GM12878 (cell line): ENCODE data around the gene MASTL. TPM values are rescaled to one million over a fixed set of nuclear protein-coding genes. Genes with fewer than 3 reads are reported as not detected.

Experiments
- ATAC-seq: fragments of 200-7000 bp; cut with Tn5 transposase; 3 replicates; pipeline ENCODE4 v1.9.1; 2020; ENCODE audit warnings: mild to moderate bottlenecking, moderate library complexity
- BruUV-seq: library from RNA; stranded (reverse); fragments of 400-500 nt; replicated peaks from 2 replicates; lab custom pipeline; 2021; lab: Mats Ljungman, UMichigan
- CTCF ChIA-PET: fragments of 300-600 bp; sonication (Branson Sonifier 250); formaldehyde crosslinking; extraction: SDS; loops from one replicate; lab custom pipeline; 2021; ENCODE audit warnings: inconsistent platforms; lab: Yijun Ruan, JAX
- POLR2A ChIA-PET: fragments of 350-600 bp; formaldehyde crosslinking; extraction: SDS; loops from one replicate; lab custom pipeline; 2021; ENCODE audit warnings: inconsistent platforms; lab: Charles Lee
- RAD21 ChIA-PET: fragments of 300-600 bp; sonication (Branson Sonifier 250); formaldehyde crosslinking; loops from one replicate; lab custom pipeline; 2023; ENCODE audit warnings: antibody characterized with exemption; ENCODE audit not compliant: unreplicated experiment; lab: Charles Lee
- SMC1A ChIA-PET: fragments of 300-600 bp; sonication (Branson Sonifier 250); formaldehyde crosslinking; loops from one replicate; lab custom pipeline; 2023; ENCODE audit not compliant: unreplicated experiment, uncharacterized antibody; lab: Charles Lee
- DNase-seq: peaks from one replicate; pipeline ENCODE4 v3.0.0-alpha.2; 2011; ENCODE audit warnings: low read depth, low spot score
- FAIRE-seq: peaks from 3 replicates; lab custom pipeline; 2011; peaks lifted over from hg19 to GRCh38; lab: Jason Lieb, UNC
- H2AFZ ChIP-seq: 2 replicates; pipeline ENCODE4 v1.6.0; 2011; ENCODE audit warnings: low read depth, low read length, control low read depth; ENCODE audit not compliant: control insufficient read depth
- H3K27ac ChIP-seq: 2 replicates; pipeline ENCODE4 v1.5.1; 2011; ENCODE audit warnings: control low read depth; ENCODE audit not compliant: control insufficient read depth, insufficient read depth
- H3K27me3 ChIP-seq, 2 experiments: replicated peaks in 1 of 2; 2 replicates each; pipeline versions ENCODE4 v1.6.0 to v1.6.1; 2011; ENCODE audit warnings: low read length in 1 of 2; ENCODE audit not compliant: control insufficient read depth in 2 of 2, insufficient read depth in 2 of 2
- H3K36me3 ChIP-seq, 2 experiments: 2 replicates each; pipeline ENCODE4 v1.5.1; 2011; ENCODE audit warnings: low read length in 1 of 2; ENCODE audit not compliant: control insufficient read depth in 2 of 2, insufficient read depth in 2 of 2
- H3K4me1 ChIP-seq: 2 replicates; pipeline ENCODE4 v1.6.1; 2011; ENCODE audit warnings: mild to moderate bottlenecking, low read length, moderate library complexity, mixed read lengths; ENCODE audit not compliant: control insufficient read depth, insufficient read depth
- H3K4me2 ChIP-seq: 2 replicates; pipeline ENCODE4 v1.6.0; 2011; ENCODE audit warnings: control low read depth; ENCODE audit not compliant: control insufficient read depth, insufficient read depth
- H3K4me3 ChIP-seq: fragments of 200-600 bp; sonication (generic); 2 replicates; pipeline ENCODE4 v1.5.1; 2016
- H3K79me2 ChIP-seq: 2 replicates; pipeline ENCODE4 v1.6.0; 2011; ENCODE audit warnings: low read length; ENCODE audit not compliant: control insufficient read depth, insufficient read depth
- H3K9ac ChIP-seq: 2 replicates; pipeline ENCODE4 v1.8.0; 2011; ENCODE audit warnings: low read length, control low read depth, mixed read lengths; ENCODE audit not compliant: control insufficient read depth, insufficient read depth
- H3K9me3 ChIP-seq: replicated peaks from 3 replicates; pipeline ENCODE4 v1.5.1; 2011; ENCODE audit warnings: mild to moderate bottlenecking, low read length; ENCODE audit not compliant: control insufficient read depth, insufficient read depth
- H4K20me1 ChIP-seq: 2 replicates; pipeline ENCODE4 v1.6.0; 2011; ENCODE audit not compliant: control insufficient read depth, insufficient read depth
- ATF7 ChIP-seq: fragments of 450-650 bp; IDR thresholded peaks from 2 replicates; pipeline ENCODE4 v1.6.1; 2016; ENCODE audit warnings: low read depth, mild to moderate bottlenecking
- BHLHE40 ChIP-seq, 2 experiments: fragments of 450-650 bp in 1 of 2; IDR thresholded peaks; 2 replicates each; pipeline ENCODE4 v1.6.1; 2011 to 2017; ENCODE audit warnings: low read depth in 2 of 2, borderline replicate concordance in 1 of 2, improper control_type of control experiment in 1 of 2, low read length in 1 of 2, mild to moderate bottlenecking in 1 of 2
- BMI1 ChIP-seq: fragments of 450-650 bp; IDR thresholded peaks from 2 replicates; pipeline ENCODE4 v1.6.1; 2016; ENCODE audit warnings: mild to moderate bottlenecking, moderate library complexity, borderline replicate concordance
- CREB1 ChIP-seq: IDR thresholded peaks from 2 replicates; pipeline ENCODE4 v1.6.1; 2012; ENCODE audit warnings: low read depth, mild to moderate bottlenecking, inconsistent platforms
- EED ChIP-seq: sonication (generic); IDR thresholded peaks from 2 replicates; pipeline ENCODE4 v1.6.1; 2016; ENCODE audit warnings: antibody characterized with exemption, low read depth
- FOS ChIP-seq: IDR thresholded peaks from 3 replicates; pipeline ENCODE4 v1.6.1; 2011; ENCODE audit warnings: borderline replicate concordance; ENCODE audit not compliant: insufficient read length; ENCODE audit errors: extremely low read depth
- NBN ChIP-seq: fragments of 450-650 bp; IDR thresholded peaks from 2 replicates; pipeline ENCODE4 v1.6.1; 2016
- PML ChIP-seq: IDR thresholded peaks from 2 replicates; pipeline ENCODE4 v1.6.1; 2012; ENCODE audit warnings: low read length, inconsistent platforms
- RUNX3 ChIP-seq: IDR thresholded peaks from 2 replicates; pipeline ENCODE4 v1.6.1; 2012; ENCODE audit warnings: low read length, inconsistent platforms
- SMAD5 ChIP-seq: IDR thresholded peaks from 2 replicates; pipeline ENCODE4 v1.6.1; 2016; ENCODE audit warnings: antibody characterized with exemption, low read depth
- in situ Hi-C: fragments of 300-500 bp; cut with MboI; formaldehyde crosslinking; loops from 9 replicates; pipeline ENCODE4 v1.14.3; 2018; ENCODE audit warnings: mixed read lengths
- intact Hi-C: fragments of 100-400 bp; cut with micrococcal nuclease; formaldehyde crosslinking; loops from one replicate; pipeline ENCODE4 v1.14.2; 2022; ENCODE audit not compliant: unreplicated experiment
- polyA plus RNA-seq, 11 experiments: library from polyadenylated mRNA; depleted of rRNA in 4 of 11; unstranded in 6 of 11; stranded (reverse) in 5 of 11; fragments of >200 nt; fragmentation: Nextera tagmentation in 4 of 11; fragmentation: Illumina TruSeq in 1 of 11; extraction: Ambion mirVana in 4 of 11; extraction: Trizol in 1 of 11; gene quantifications; 1 replicate in 1 of 11; 2 replicates in 10 of 11; pipeline versions ENCODE4 v1.2.1 to v1.2.3, GENCODE V29; 2011 to 2016; ENCODE audit warnings: inconsistent platforms in 2 of 11, missing spikeins in 2 of 11, low read depth in 1 of 11
- total RNA-seq, 4 experiments: library from RNA; depleted of rRNA in 3 of 4; stranded (reverse); fragments of >200 nt in 3 of 4; fragmentation: Illumina TruSeq in 1 of 4; extraction: Trizol in 1 of 4; gene quantifications; 2 replicates each; pipeline versions ENCODE4 v1.2.1 to v1.2.3, GENCODE V29; 2013 to 2021
- TF ChIP-seq, protein P1 (sequence below): fragments of 450-650 bp; IDR thresholded peaks from 2 replicates; pipeline ENCODE4 v1.6.1; 2016; ENCODE audit warnings: mild to moderate bottlenecking, moderate library complexity, borderline replicate concordance
- TF ChIP-seq, protein P2 (sequence below): IDR thresholded peaks from 2 replicates; pipeline ENCODE4 v1.6.1; 2012; ENCODE audit warnings: low read depth, low read length, improper control_type of control experiment
- TF ChIP-seq, protein P3 (sequence below): IDR thresholded peaks from 2 replicates; pipeline ENCODE4 v1.6.1; 2011; ENCODE audit warnings: mild to moderate bottlenecking, low read depth, low read length, moderate library complexity; ENCODE audit not compliant: insufficient replicate concordance
- TF ChIP-seq, protein P4 (sequence below): fragments of 450-650 bp; formaldehyde crosslinking; IDR thresholded peaks from 2 replicates; pipeline ENCODE4 v1.4.0; 2022; ENCODE audit warnings: mild to moderate bottlenecking, moderate library complexity

MASTL gene
- total and polyA plus RNA-seq, 10 of the 15 experiments (the other 5 are each of a cell fraction or from before 2014, with no cell fraction given): 7.1 to 36.9 (median 21.3) TPM

DNA sequence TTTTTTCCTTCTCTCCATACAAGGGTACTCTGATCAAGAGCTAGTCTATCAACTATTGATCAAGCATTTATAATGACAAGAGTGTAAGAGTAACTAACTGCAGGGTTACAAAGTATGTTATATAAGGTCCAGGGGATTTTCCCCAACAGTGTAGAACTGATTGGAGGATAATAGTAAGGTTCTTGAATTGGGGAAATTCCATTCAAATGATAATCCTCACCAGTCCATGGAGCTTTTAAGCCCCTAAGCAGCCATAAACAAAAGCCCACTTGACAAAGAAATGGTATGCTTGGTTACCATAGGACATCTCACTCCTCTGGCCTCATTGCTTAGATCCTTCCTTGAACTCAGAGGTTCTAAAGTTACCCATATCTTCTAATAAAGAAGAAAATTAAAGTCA is 9.2 kb upstream of the MASTL start:
- CTCF ChIA-PET: interaction anchor here (1.2 to 2.0 kb wide), 4 partner anchors 8 to 420 kb away, joined by 3 to 5 read pairs (median 4); partner anchors contain the start of gene YME1L1
- H3K9me3 ChIP-seq: no peaks in the 10 kb centered on the region; the same call in 2 of the 3 replicates
- POLR2A ChIA-PET: interaction anchor here (1.2 to 2.0 kb wide), 2 partner anchors 9 to 11 kb away, joined by 5 to 6 read pairs; partner anchors contain the start of genes MASTL and YME1L1
- in situ Hi-C loops: loop anchor here (25.0 kb wide), 1 partner anchor 1416 kb away; no protein-coding TSS in a partner anchor
- SMC1A ChIA-PET: interaction anchor here (0.5 to 1.8 kb wide), 8 partner anchors 8 to 31 kb away, joined by 3 to 6 read pairs (median 4); partner anchors contain the start of gene YME1L1
- peaks cover 43% of the 10 kb centered on the region for H3K79me2 ChIP-seq
- H2AFZ ChIP-seq: no peak overlapping the region
- peaks cover 4% of the 10 kb centered on the region; the same call in 1 of the 2 replicates for H4K20me1 ChIP-seq
- H3K9ac ChIP-seq: no peak overlapping the region
- BruUV-seq: no TSS peak
- FAIRE-seq (no peak), DNase-seq (no peak), ATAC-seq (peak; percentile 56)
- no peaks in the 10 kb centered on the region for H3K27me3 ChIP-seq
- RAD21 ChIA-PET: no interaction called here
- intact Hi-C loops: no loop called here
- H3K4me1 ChIP-seq: no peaks in the 10 kb centered on the region
- H3K4me2 ChIP-seq: 0 out of 2 replicates have a peak overlapping the region, but pooled peaks have one; percentile 13
- no peak overlapping the region for H3K4me3 ChIP-seq
- H3K36me3 ChIP-seq: peaks cover 8 to 30% of the 10 kb centered on the region in 2 experiments
- no peak overlapping the region for H3K27ac ChIP-seq
- no peak for TF ChIP-seq CREB1
- TF ChIP-seq SMAD5: no peak
- TF ChIP-seq FOS: no peak
- no peak for TF ChIP-seq ATF7
- TF ChIP-seq, protein P1, sequence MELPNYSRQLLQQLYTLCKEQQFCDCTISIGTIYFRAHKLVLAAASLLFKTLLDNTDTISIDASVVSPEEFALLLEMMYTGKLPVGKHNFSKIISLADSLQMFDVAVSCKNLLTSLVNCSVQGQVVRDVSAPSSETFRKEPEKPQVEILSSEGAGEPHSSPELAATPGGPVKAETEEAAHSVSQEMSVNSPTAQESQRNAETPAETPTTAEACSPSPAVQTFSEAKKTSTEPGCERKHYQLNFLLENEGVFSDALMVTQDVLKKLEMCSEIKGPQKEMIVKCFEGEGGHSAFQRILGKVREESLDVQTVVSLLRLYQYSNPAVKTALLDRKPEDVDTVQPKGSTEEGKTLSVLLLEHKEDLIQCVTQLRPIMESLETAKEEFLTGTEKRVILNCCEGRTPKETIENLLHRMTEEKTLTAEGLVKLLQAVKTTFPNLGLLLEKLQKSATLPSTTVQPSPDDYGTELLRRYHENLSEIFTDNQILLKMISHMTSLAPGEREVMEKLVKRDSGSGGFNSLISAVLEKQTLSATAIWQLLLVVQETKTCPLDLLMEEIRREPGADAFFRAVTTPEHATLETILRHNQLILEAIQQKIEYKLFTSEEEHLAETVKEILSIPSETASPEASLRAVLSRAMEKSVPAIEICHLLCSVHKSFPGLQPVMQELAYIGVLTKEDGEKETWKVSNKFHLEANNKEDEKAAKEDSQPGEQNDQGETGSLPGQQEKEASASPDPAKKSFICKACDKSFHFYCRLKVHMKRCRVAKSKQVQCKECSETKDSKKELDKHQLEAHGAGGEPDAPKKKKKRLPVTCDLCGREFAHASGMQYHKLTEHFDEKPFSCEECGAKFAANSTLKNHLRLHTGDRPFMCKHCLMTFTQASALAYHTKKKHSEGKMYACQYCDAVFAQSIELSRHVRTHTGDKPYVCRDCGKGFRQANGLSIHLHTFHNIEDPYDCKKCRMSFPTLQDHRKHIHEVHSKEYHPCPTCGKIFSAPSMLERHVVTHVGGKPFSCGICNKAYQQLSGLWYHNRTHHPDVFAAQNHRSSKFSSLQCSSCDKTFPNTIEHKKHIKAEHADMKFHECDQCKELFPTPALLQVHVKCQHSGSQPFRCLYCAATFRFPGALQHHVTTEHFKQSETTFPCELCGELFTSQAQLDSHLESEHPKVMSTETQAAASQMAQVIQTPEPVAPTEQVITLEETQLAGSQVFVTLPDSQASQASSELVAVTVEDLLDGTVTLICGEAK: no peak
- TF ChIP-seq BHLHE40 (IDR thresholded peaks at IDR 0.05; ENCODE audit: borderline replicate concordance in 1 of 2, low read depth in 2 of 2, low read length in 1 of 2): no peak
- TF ChIP-seq, protein P2, sequence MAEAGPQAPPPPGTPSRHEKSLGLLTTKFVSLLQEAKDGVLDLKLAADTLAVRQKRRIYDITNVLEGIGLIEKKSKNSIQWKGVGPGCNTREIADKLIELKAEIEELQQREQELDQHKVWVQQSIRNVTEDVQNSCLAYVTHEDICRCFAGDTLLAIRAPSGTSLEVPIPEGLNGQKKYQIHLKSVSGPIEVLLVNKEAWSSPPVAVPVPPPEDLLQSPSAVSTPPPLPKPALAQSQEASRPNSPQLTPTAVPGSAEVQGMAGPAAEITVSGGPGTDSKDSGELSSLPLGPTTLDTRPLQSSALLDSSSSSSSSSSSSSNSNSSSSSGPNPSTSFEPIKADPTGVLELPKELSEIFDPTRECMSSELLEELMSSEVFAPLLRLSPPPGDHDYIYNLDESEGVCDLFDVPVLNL: no peak
- TF ChIP-seq, protein P3, sequence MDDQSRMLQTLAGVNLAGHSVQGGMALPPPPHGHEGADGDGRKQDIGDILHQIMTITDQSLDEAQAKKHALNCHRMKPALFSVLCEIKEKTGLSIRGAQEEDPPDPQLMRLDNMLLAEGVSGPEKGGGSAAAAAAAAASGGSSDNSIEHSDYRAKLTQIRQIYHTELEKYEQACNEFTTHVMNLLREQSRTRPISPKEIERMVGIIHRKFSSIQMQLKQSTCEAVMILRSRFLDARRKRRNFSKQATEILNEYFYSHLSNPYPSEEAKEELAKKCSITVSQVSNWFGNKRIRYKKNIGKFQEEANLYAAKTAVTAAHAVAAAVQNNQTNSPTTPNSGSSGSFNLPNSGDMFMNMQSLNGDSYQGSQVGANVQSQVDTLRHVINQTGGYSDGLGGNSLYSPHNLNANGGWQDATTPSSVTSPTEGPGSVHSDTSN: no peak
- no peak for TF ChIP-seq NBN
- TF ChIP-seq RUNX3: no peak
- TF ChIP-seq, protein P4, sequence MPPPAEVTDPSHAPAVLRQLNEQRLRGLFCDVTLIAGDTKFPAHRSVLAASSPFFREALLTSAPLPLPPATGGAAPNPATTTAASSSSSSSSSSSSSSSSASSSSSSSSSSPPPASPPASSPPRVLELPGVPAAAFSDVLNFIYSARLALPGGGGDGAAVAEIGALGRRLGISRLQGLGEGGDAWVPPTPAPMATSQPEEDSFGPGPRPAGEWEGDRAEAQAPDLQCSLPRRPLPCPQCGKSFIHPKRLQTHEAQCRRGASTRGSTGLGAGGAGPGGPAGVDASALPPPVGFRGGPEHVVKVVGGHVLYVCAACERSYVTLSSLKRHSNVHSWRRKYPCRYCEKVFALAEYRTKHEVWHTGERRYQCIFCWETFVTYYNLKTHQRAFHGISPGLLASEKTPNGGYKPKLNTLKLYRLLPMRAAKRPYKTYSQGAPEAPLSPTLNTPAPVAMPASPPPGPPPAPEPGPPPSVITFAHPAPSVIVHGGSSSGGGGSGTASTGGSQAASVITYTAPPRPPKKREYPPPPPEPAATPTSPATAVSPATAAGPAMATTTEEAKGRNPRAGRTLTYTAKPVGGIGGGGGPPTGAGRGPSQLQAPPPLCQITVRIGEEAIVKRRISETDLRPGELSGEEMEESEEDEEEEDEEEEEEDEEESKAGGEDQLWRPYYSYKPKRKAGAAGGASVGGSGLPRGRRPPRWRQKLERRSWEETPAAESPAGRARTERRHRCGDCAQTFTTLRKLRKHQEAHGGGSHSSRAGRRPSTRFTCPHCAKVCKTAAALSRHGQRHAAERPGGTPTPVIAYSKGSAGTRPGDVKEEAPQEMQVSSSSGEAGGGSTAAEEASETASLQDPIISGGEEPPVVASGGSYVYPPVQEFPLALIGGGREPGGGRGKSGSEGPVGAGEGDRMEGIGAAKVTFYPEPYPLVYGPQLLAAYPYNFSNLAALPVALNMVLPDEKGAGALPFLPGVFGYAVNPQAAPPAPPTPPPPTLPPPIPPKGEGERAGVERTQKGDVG (CRISPR knock-in tag): no peak
- TF ChIP-seq PML: no peak
- no peak for TF ChIP-seq EED
- no peak for TF ChIP-seq BMI1
